Endothelial cell of umbilical vein (primary cell): ENCODE measurements around the gene RINL. TPM values are rescaled to one million over a fixed set of nuclear protein-coding genes. Genes with fewer than 3 reads are reported as not detected.

ENCODE experiments used
- BruUV-seq: library from RNA; stranded (reverse); fragments of 400-500 nt; replicated peaks from 2 replicates; lab custom pipeline; 2021; lab: Mats Ljungman, UMichigan
- CTCF ChIA-PET: fragments of 300-600, 350-600 bp; sonication (Branson Sonifier 250); formaldehyde crosslinking; loops from one replicate; lab custom pipeline; 2021; ENCODE audit warnings: antibody characterized with exemption, inconsistent platforms; lab: Charles Lee
- POLR2A ChIA-PET: fragments of 300-600, 350-600 bp; sonication (Branson Sonifier 250); formaldehyde crosslinking; loops from one replicate; lab custom pipeline; 2021; ENCODE audit warnings: antibody characterized with exemption, inconsistent platforms; lab: Charles Lee
- DNase-seq: peaks from one replicate; pipeline ENCODE4 v3.0.0-alpha.2; 2011; ENCODE audit warnings: low read depth, low spot score
- FAIRE-seq: peaks from 2 replicates; lab custom pipeline; 2011; peaks lifted over from hg19 to GRCh38; lab: Jason Lieb, UNC
- H2AFZ ChIP-seq: 2 replicates; pipeline ENCODE4 v1.6.0; 2012; ENCODE audit warnings: low read depth, low read length, control low read depth, inconsistent platforms
- H3K27ac ChIP-seq: 2 replicates; pipeline ENCODE4 v1.5.1; 2011; ENCODE audit warnings: low read depth, mild to moderate bottlenecking, control low read depth, low read length, moderate library complexity; ENCODE audit not compliant: insufficient read depth
- H3K27me3 ChIP-seq, 2 experiments: 2 replicates each; pipeline versions ENCODE4 v1.6.0 to v1.6.1; 2011; ENCODE audit warnings: low read length in 2 of 2, mixed read lengths in 1 of 2; ENCODE audit not compliant: control insufficient read depth in 2 of 2, insufficient read depth in 2 of 2
- H3K36me3 ChIP-seq, 2 experiments: 2 replicates in 1 of 2; 3 replicates in 1 of 2; pipeline ENCODE4 v1.5.1; 2011; ENCODE audit warnings: low read length in 2 of 2, mild to moderate bottlenecking in 1 of 2, moderate library complexity in 1 of 2; ENCODE audit not compliant: control insufficient read depth in 2 of 2, insufficient read depth in 2 of 2; ENCODE audit errors: extremely low read depth in 1 of 2
- H3K4me1 ChIP-seq: 3 replicates; pipeline ENCODE4 v1.5.1; 2011; ENCODE audit warnings: mild to moderate bottlenecking, low read length; ENCODE audit not compliant: control insufficient read depth, insufficient read depth; ENCODE audit errors: extremely low read depth
- H3K4me2 ChIP-seq: 2 replicates; pipeline ENCODE4 v1.6.1; 2011; ENCODE audit warnings: low read length, control low read depth, mixed read lengths; ENCODE audit not compliant: insufficient read depth
- H3K4me3 ChIP-seq, 3 experiments: fragments of 200-600 bp in 1 of 3; sonication (generic), shearing (Covaris generic) in 1 of 3; replicated peaks in 1 of 3; 2 replicates each; pipeline ENCODE4 v1.5.1; 2011 to 2016; ENCODE audit warnings: control low read depth in 3 of 3, low read length in 3 of 3, mild to moderate bottlenecking in 2 of 3, inconsistent platforms in 1 of 3, low read depth in 1 of 3, moderate library complexity in 1 of 3; ENCODE audit not compliant: insufficient read depth in 1 of 3
- H3K79me2 ChIP-seq: 2 replicates; pipeline ENCODE4 v1.6.0; 2012; ENCODE audit warnings: low read length, inconsistent platforms; ENCODE audit not compliant: control insufficient read depth, insufficient read depth
- H3K9ac ChIP-seq: replicated peaks from 2 replicates; pipeline ENCODE3; 2011; ENCODE audit warnings: low read length, control low read depth; ENCODE audit not compliant: insufficient read depth; ENCODE audit errors: extremely low read depth
- H3K9me1 ChIP-seq: replicated peaks from 3 replicates; pipeline ENCODE4 v1.6.0; 2011; ENCODE audit warnings: mild to moderate bottlenecking, low read length; ENCODE audit not compliant: control insufficient read depth, insufficient read depth; ENCODE audit errors: extremely low read depth
- H3K9me3 ChIP-seq: replicated peaks from 2 replicates; pipeline ENCODE4 v1.5.1; 2012; ENCODE audit warnings: low read length, inconsistent platforms; ENCODE audit not compliant: control insufficient read depth, insufficient read depth
- H4K20me1 ChIP-seq: replicated peaks from 2 replicates; pipeline ENCODE3; 2011; ENCODE audit warnings: mild to moderate bottlenecking, low read length; ENCODE audit not compliant: control insufficient read depth, insufficient read depth; ENCODE audit errors: extremely low read depth
- EZH2 ChIP-seq: IDR thresholded peaks from 2 replicates; pipeline ENCODE4 v1.6.1; 2012; ENCODE audit warnings: borderline replicate concordance, low read depth, mild to moderate bottlenecking, moderate library complexity, low read length, inconsistent platforms; ENCODE audit not compliant: severe bottlenecking
- FOS ChIP-seq: IDR thresholded peaks from 2 replicates; pipeline ENCODE4 v1.6.1; 2011; ENCODE audit warnings: mild to moderate bottlenecking, low read length, moderate library complexity, borderline replicate concordance; ENCODE audit not compliant: insufficient read depth
- GATA2 ChIP-seq: IDR thresholded peaks from 2 replicates; pipeline ENCODE4 v1.7.0; 2011; ENCODE audit warnings: low read depth, mild to moderate bottlenecking, moderate library complexity, mixed read lengths, low read length; ENCODE audit not compliant: insufficient read length, insufficient read depth
- JUN ChIP-seq: IDR thresholded peaks from 2 replicates; pipeline ENCODE4 v1.6.1; 2011; ENCODE audit warnings: borderline replicate concordance, low read depth; ENCODE audit not compliant: insufficient read length, insufficient read depth
- MAX ChIP-seq: IDR thresholded peaks from 2 replicates; pipeline ENCODE4 v1.6.1; 2011; ENCODE audit not compliant: insufficient read depth, insufficient read length
- MYC ChIP-seq: IDR thresholded peaks from one replicate; pipeline ENCODE4 v1.6.1; 2011; ENCODE audit warnings: mild to moderate bottlenecking, low read depth, low read length
- POLR2A ChIP-seq: IDR thresholded peaks from 2 replicates; pipeline ENCODE4 v1.6.1; 2012; ENCODE audit warnings: low read depth, mild to moderate bottlenecking, control low read depth, low read length
- POLR2AphosphoS5 ChIP-seq: IDR thresholded peaks from 2 replicates; pipeline ENCODE4 v1.6.1; 2012; ENCODE audit warnings: low read depth, mild to moderate bottlenecking, control low read depth, low read length, moderate library complexity; ENCODE audit not compliant: insufficient read depth
- dilution Hi-C: fragments of 300-500 bp; cut with MboI; formaldehyde crosslinking; loops from one replicate; pipeline ENCODE4 v1.15.0; 2019; ENCODE audit warnings: low sequenced_read_pairs; ENCODE audit not compliant: extremely low pct_ligation_motif_present
- intact Hi-C: fragments of 100-400 bp; cut with micrococcal nuclease; formaldehyde crosslinking; loops from one replicate; pipeline ENCODE4 v1.10.0; 2022
- polyA plus RNA-seq, 4 experiments: library from polyadenylated mRNA; depleted of rRNA in 3 of 4; stranded (reverse) in 3 of 4; unstranded in 1 of 4; fragments of >200 nt; gene quantifications; 2 replicates each; pipeline versions ENCODE4 v1.2.1 to v1.2.3, GENCODE V29; 2011 to 2012; ENCODE audit warnings: missing spikeins in 1 of 4
- total RNA-seq: library from RNA; stranded (reverse); gene quantifications from 2 replicates; pipeline ENCODE4 v1.2.3, GENCODE V29; 2021
- TF ChIP-seq, protein P1 (sequence below), 2 donors: IDR thresholded peaks; 1 replicate in 1 of 2; 2 replicates in 1 of 2; pipeline ENCODE4 v1.5.1; 2011; ENCODE audit warnings: low read length in 2 of 2, mild to moderate bottlenecking in 2 of 2, moderate library complexity in 2 of 2, control low read depth in 1 of 2, inconsistent platforms in 1 of 2, low read depth in 1 of 2; ENCODE audit not compliant: insufficient read depth in 1 of 2; ENCODE audit errors: extremely low read depth in 1 of 2

Gene RINL
- total and polyA plus RNA-seq, 2 donors (not counting 3 experiments of a cell fraction or from before 2014, with no cell fraction given): 5.3 to 10.1 TPM

GRCh38 chr19:38849147-38849859, 28.8 kb downstream of the RINL start:
- intact Hi-C loops (loop anchor here (2.0 kb wide), 1 partner anchor 81 kb away; no protein-coding TSS in a partner anchor), dilution Hi-C loops (no loop called here)
- Histone ChIP-seq H3K36me3 (peaks cover 18 to 26% of the 10 kb centered on the region in 2 experiments), H3K79me2 (peaks cover 46% of the 10 kb centered on the region), H2AFZ (no peak overlapping the region), H3K9me3 (no peaks in the 10 kb centered on the region), H3K9me1 (no peaks in the 10 kb centered on the region), H3K4me1 (peaks cover 34% of the 10 kb centered on the region), H3K4me3 (peak overlapping the region; percentile 56 to 84 (median 58)), H3K4me2 (peak overlapping the region; percentile 80), H4K20me1 (no peaks in the 10 kb centered on the region), H3K9ac (peak overlapping the region; percentile 94), H3K27ac (peak overlapping the region; percentile 86), H3K27me3 (no peaks in the 10 kb centered on the region)
- TF ChIP-seq, protein P1, sequence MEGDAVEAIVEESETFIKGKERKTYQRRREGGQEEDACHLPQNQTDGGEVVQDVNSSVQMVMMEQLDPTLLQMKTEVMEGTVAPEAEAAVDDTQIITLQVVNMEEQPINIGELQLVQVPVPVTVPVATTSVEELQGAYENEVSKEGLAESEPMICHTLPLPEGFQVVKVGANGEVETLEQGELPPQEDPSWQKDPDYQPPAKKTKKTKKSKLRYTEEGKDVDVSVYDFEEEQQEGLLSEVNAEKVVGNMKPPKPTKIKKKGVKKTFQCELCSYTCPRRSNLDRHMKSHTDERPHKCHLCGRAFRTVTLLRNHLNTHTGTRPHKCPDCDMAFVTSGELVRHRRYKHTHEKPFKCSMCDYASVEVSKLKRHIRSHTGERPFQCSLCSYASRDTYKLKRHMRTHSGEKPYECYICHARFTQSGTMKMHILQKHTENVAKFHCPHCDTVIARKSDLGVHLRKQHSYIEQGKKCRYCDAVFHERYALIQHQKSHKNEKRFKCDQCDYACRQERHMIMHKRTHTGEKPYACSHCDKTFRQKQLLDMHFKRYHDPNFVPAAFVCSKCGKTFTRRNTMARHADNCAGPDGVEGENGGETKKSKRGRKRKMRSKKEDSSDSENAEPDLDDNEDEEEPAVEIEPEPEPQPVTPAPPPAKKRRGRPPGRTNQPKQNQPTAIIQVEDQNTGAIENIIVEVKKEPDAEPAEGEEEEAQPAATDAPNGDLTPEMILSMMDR (IDR thresholded peaks at IDR 0.05; ENCODE audit: extremely low read depth in 1 of 2, insufficient read depth in 1 of 2, low read depth in 1 of 2, low read length in 2 of 2): no peak
- TF ChIP-seq JUN (no peak), GATA2 (no peak), MAX (peak; percentile 82), POLR2AphosphoS5 (peak; percentile 88), MYC (peak; percentile 20), EZH2 (no peak), FOS (no peak), POLR2A (no peak)
- FAIRE-seq: peak; percentile 78
- BruUV-seq: no TSS peak
- ChIA-PET POLR2A (interaction anchor here (0.6 to 1.2 kb wide), 11 partner anchors 8 to 202 kb away, joined by 3 to 6 read pairs (median 3); partner anchors contain the start of genes ACTN4, ECH1, MRPS12 and SARS2), CTCF (interaction anchor here (0.6 to 1.4 kb wide), 11 partner anchors 15 to 215 kb away, joined by 3 to 9 read pairs (median 3); partner anchors contain the start of genes ECH1, MRPS12, NFKBIB and SARS2)
- peak; percentile 96 for DNase-seq
